ENCODE results near the gene SLC8A1.

SLC8A1 gene

GRCh38 chr2:40348038-40348437, 103.9 kb downstream of the SLC8A1 start (continued):
- TF ChIP-seq PATZ1 (CRISPR knock-in tag; IDR thresholded peaks at IDR 0.05; ENCODE audit: borderline replicate concordance) (no peak), CREB5 (CRISPR knock-in tag; IDR thresholded peaks at IDR 0.05; ENCODE audit: low read depth) (no peak), ZNF565 (CRISPR knock-in tag; conservative IDR thresholded peaks at IDR 0.05; ENCODE audit: low read depth) (no peak), ESRRG (CRISPR knock-in tag; IDR thresholded peaks at IDR 0.05) (no peak), TSHZ2 (CRISPR knock-in tag; IDR thresholded peaks at IDR 0.05) (no peak)

- ATAC-seq, result peak; percentile 50
- TF ChIP-seq TCF4 (CRISPR knock-in tag; IDR thresholded peaks at IDR 0.05; ENCODE audit: borderline replicate concordance) (no peak), BACH2 (CRISPR knock-in tag; IDR thresholded peaks at IDR 0.05; ENCODE audit: borderline replicate concordance) (no peak), PPARA (CRISPR knock-in tag; IDR thresholded peaks at IDR 0.05; ENCODE audit: borderline replicate concordance) (no peak), ISL1 (CRISPR knock-in tag; IDR thresholded peaks at IDR 0.05) (no peak), ARNTL (CRISPR knock-in tag; IDR thresholded peaks at IDR 0.05; ENCODE audit: borderline replicate concordance, low read depth) (no peak), ZFP3 (CRISPR knock-in tag; IDR thresholded peaks at IDR 0.05) (no peak), SNAI2 (CRISPR knock-in tag; IDR thresholded peaks at IDR 0.05) (no peak), ZNF565 (CRISPR knock-in tag; conservative IDR thresholded peaks at IDR 0.05; ENCODE audit: low read depth) (no peak), RARB (CRISPR knock-in tag; IDR thresholded peaks at IDR 0.05) (no peak), GLIS3 (CRISPR knock-in tag; IDR thresholded peaks at IDR 0.05) (no peak), ESRRG (CRISPR knock-in tag; IDR thresholded peaks at IDR 0.05) (no peak), ZNF70 (CRISPR knock-in tag; IDR thresholded peaks at IDR 0.05) (no peak), ZC3H10 (CRISPR knock-in tag; IDR thresholded peaks at IDR 0.05) (no peak), TSHZ2 (CRISPR knock-in tag; IDR thresholded peaks at IDR 0.05) (no peak), CSRNP3 (CRISPR knock-in tag; IDR thresholded peaks at IDR 0.05) (no peak), PATZ1 (CRISPR knock-in tag; IDR thresholded peaks at IDR 0.05; ENCODE audit: borderline replicate concordance) (no peak), OSR1 (CRISPR knock-in tag; IDR thresholded peaks at IDR 0.05) (no peak), CREB5 (CRISPR knock-in tag; IDR thresholded peaks at IDR 0.05; ENCODE audit: low read depth) (no peak), CSDC2 (CRISPR knock-in tag; IDR thresholded peaks at IDR 0.05) (no peak)
These were observed 105.1 kb downstream of the SLC8A1 start for GRCh38 chr2:40346535-40347354.

Measured in SK-N-SH treated with all-trans-retinoic acid at 6 μM for 48 hours (cell line).